Liver (tissue), 9 donors: Measurements from ENCODE around the gene VIPR2. TPM values are rescaled to one million over a fixed set of nuclear protein-coding genes. Genes with fewer than 3 reads are reported as not detected.

Experiments
- DNase-seq: peaks from one replicate; pipeline ENCODE4 v3.0.0-alpha.2; 2017; ENCODE audit warnings: low spot score
- H3K27ac ChIP-seq, 2 donors: one replicate each; pipeline ENCODE4 v1.7.0; 2013; ENCODE audit warnings: inconsistent platforms in 2 of 2, low read length in 2 of 2, control low read depth in 1 of 2, low read depth in 1 of 2, mild to moderate bottlenecking in 1 of 2
- H3K27me3 ChIP-seq, 4 donors: one replicate each; pipeline versions ENCODE4 v1.6.1 to v1.7.0; 2013; ENCODE audit warnings: low read length in 3 of 4, inconsistent platforms in 1 of 4, mild to moderate bottlenecking in 1 of 4, moderate library complexity in 1 of 4; ENCODE audit not compliant: control insufficient read depth in 4 of 4, insufficient read depth in 4 of 4
- H3K36me3 ChIP-seq, 4 donors: one replicate each; pipeline versions ENCODE4 v1.6.1 to v1.7.0; 2013; ENCODE audit warnings: low read length in 3 of 4, mild to moderate bottlenecking in 3 of 4, low read depth in 1 of 4, moderate library complexity in 1 of 4; ENCODE audit not compliant: control insufficient read depth in 4 of 4, insufficient read depth in 3 of 4
- H3K4me1 ChIP-seq, 4 donors: one replicate each; pipeline versions ENCODE4 v1.6.1 to v1.7.0; 2013; ENCODE audit warnings: low read length in 3 of 4, mild to moderate bottlenecking in 3 of 4, moderate library complexity in 1 of 4; ENCODE audit not compliant: control insufficient read depth in 4 of 4, insufficient read depth in 4 of 4
- H3K4me3 ChIP-seq, 3 donors: one replicate each; pipeline versions ENCODE4 v1.6.1 to v1.7.0; 2013; ENCODE audit warnings: low read length in 3 of 3, control low read depth in 1 of 3, low read depth in 1 of 3, mild to moderate bottlenecking in 1 of 3
- H3K9ac ChIP-seq, 2 donors: one replicate each; pipeline ENCODE4 v1.7.0; 2013; ENCODE audit warnings: low read length in 2 of 2, mild to moderate bottlenecking in 2 of 2, moderate library complexity in 2 of 2, control low read depth in 1 of 2, low read depth in 1 of 2
- H3K9me3 ChIP-seq, 4 donors: one replicate each; pipeline versions ENCODE4 v1.6.1 to v1.7.0; 2013; ENCODE audit warnings: low read length in 3 of 4; ENCODE audit not compliant: control insufficient read depth in 4 of 4
- ATF3 ChIP-seq: IDR thresholded peaks from 2 replicates; pipeline ENCODE4 v1.6.1; 2016; ENCODE audit warnings: antibody characterized with exemption
- CTCF ChIP-seq: fragments of 150-350 bp; IDR thresholded peaks from 2 replicates; pipeline ENCODE4 v1.5.1; 2017; ENCODE audit warnings: improper control_type of control experiment, low read depth, low read length; ENCODE audit not compliant: missing input control
- EGR1 ChIP-seq, 2 donors: IDR thresholded peaks; 2 replicates each; pipeline ENCODE4 v1.6.1; 2016 to 2018; ENCODE audit warnings: antibody characterized with exemption in 2 of 2, low read depth in 2 of 2
- FOXA2 ChIP-seq: IDR thresholded peaks from 2 replicates; pipeline ENCODE4 v1.6.1; 2016; ENCODE audit warnings: antibody characterized with exemption
- GABPA ChIP-seq, 2 donors: IDR thresholded peaks in 1 of 2; conservative IDR thresholded peaks in 1 of 2; 2 replicates each; pipeline ENCODE4 v1.6.1; 2016; ENCODE audit warnings: antibody characterized with exemption in 2 of 2, mild to moderate bottlenecking in 1 of 2, moderate library complexity in 1 of 2
- HNF4A ChIP-seq, 2 donors: conservative IDR thresholded peaks; 2 replicates each; pipeline ENCODE4 v1.6.1; 2016; ENCODE audit warnings: antibody characterized with exemption in 2 of 2, mild to moderate bottlenecking in 2 of 2
- HNF4G ChIP-seq: IDR thresholded peaks from 2 replicates; pipeline ENCODE4 v1.6.1; 2016; ENCODE audit warnings: antibody characterized with exemption
- JUND ChIP-seq, 2 donors: IDR thresholded peaks; 2 replicates each; pipeline ENCODE4 v1.6.1; 2016; ENCODE audit warnings: antibody characterized with exemption in 2 of 2
- MAX ChIP-seq: IDR thresholded peaks from 2 replicates; pipeline ENCODE4 v1.6.1; 2016; ENCODE audit warnings: antibody characterized with exemption
- NR2F2 ChIP-seq: IDR thresholded peaks from 2 replicates; pipeline ENCODE4 v1.6.1; 2016; ENCODE audit warnings: antibody characterized with exemption
- RAD21 ChIP-seq, 2 donors: IDR thresholded peaks; 2 replicates each; pipeline ENCODE4 v1.6.1; 2016; ENCODE audit warnings: antibody characterized with exemption in 2 of 2, mild to moderate bottlenecking in 2 of 2
- REST ChIP-seq: IDR thresholded peaks from 2 replicates; pipeline ENCODE4 v1.6.1; 2016; ENCODE audit warnings: antibody characterized with exemption, mild to moderate bottlenecking
- RXRA ChIP-seq, 2 donors: IDR thresholded peaks; 2 replicates each; pipeline ENCODE4 v1.6.1; 2017 to 2018; ENCODE audit warnings: antibody characterized with exemption in 2 of 2, mild to moderate bottlenecking in 1 of 2
- SP1 ChIP-seq: IDR thresholded peaks from 2 replicates; pipeline ENCODE4 v1.6.1; 2018; ENCODE audit warnings: antibody characterized with exemption, mild to moderate bottlenecking
- TAF1 ChIP-seq: conservative IDR thresholded peaks from 2 replicates; pipeline ENCODE4 v1.6.1; 2016; ENCODE audit warnings: antibody characterized with exemption, mild to moderate bottlenecking
- YY1 ChIP-seq: IDR thresholded peaks from 2 replicates; pipeline ENCODE4 v1.6.1; 2016; ENCODE audit warnings: antibody characterized with exemption, mild to moderate bottlenecking
- ZBTB33 ChIP-seq: IDR thresholded peaks from 2 replicates; pipeline ENCODE4 v1.6.1; 2016; ENCODE audit warnings: antibody characterized with exemption
- WGBS: extraction: QIAGEN DNeasy Blood & Tissue Kit; methylation state at CpG from one replicate; pipeline ENCODE4 v1.1.7; 2013; 5-methylcytosine and 5-hydroxymethylcytosine counted together
- polyA plus RNA-seq, 2 donors: library from polyadenylated mRNA; stranded (reverse) in 1 of 2; unstranded in 1 of 2; fragments of 200-250 nt in 1 of 2; fragments of >200 nt in 1 of 2; fragmentation: Nextera tagmentation in 1 of 2; extraction: Ambion mirVana in 1 of 2; gene quantifications; one replicate each; pipeline versions ENCODE4 v1.2.1 to v1.2.3, GENCODE V29; 2013 to 2015
- total RNA-seq, 2 donors: library from RNA; depleted of rRNA; stranded (reverse); fragments of >200 nt; gene quantifications; one replicate each; pipeline ENCODE4 v1.2.3, GENCODE V29; 2014
- donor health status: healthy.
- donor health status: healthy.
- donor health status: healthy.
- donor health status: healthy.
- donor health status: healthy.

Gene VIPR2
- total and polyA plus RNA-seq, 4 donors: 0.05 to 0.17 (median 0.10) TPM; not detected in 1

GRCh38 chr7:159103382-159104187 lies 41.1 kb downstream of the VIPR2 start:
- no peaks in the 10 kb centered on the region for H3K4me1 ChIP-seq
- H3K27ac ChIP-seq: no peak overlapping the region
- H3K27me3 ChIP-seq: no peaks in the 10 kb centered on the region
- no peaks in the 10 kb centered on the region for H3K36me3 ChIP-seq
- no peak overlapping the region for H3K4me3 ChIP-seq
- no peak for DNase-seq
- WGBS: 88% methylated on average over 21 of the region's 21 CpGs
- H3K9ac ChIP-seq: no peak overlapping the region
- no peaks in the 10 kb centered on the region for H3K9me3 ChIP-seq
- TF ChIP-seq HNF4A (conservative IDR thresholded peaks at IDR 0.05) (no peak), ZBTB33 (no peak), NR2F2 (no peak), FOXA2 (no peak), EGR1 (IDR thresholded peaks at IDR 0.05; ENCODE audit: low read depth in 2 of 2) (no peak), TAF1 (no peak), JUND (IDR thresholded peaks at IDR 0.05) (no peak), GABPA (IDR thresholded peaks at IDR 0.05 in 1 of 2, conservative IDR thresholded peaks at IDR 0.05 in 1 of 2) (no peak)

- DNase-seq: no peak
- TF ChIP-seq ZBTB33 (no peak), YY1 (no peak), EGR1 (IDR thresholded peaks at IDR 0.05; ENCODE audit: low read depth in 2 of 2) (no peak), TAF1 (no peak), SP1 (no peak), MAX (no peak), RAD21 (IDR thresholded peaks at IDR 0.05) (no peak), GABPA (IDR thresholded peaks at IDR 0.05 in 1 of 2, conservative IDR thresholded peaks at IDR 0.05 in 1 of 2) (no peak), REST (no peak), RXRA (IDR thresholded peaks at IDR 0.05) (no peak), HNF4G (no peak), CTCF (no peak), FOXA2 (no peak), ATF3 (no peak), JUND (IDR thresholded peaks at IDR 0.05) (no peak)
- H3K36me3 ChIP-seq: no peaks in the 10 kb centered on the region
- H3K4me3 ChIP-seq: no peak overlapping the region
- H3K27me3 ChIP-seq: no peaks in the 10 kb centered on the region
- no peaks in the 10 kb centered on the region for H3K4me1 ChIP-seq
- H3K9ac ChIP-seq: no peak overlapping the region
- no peaks in the 10 kb centered on the region for H3K9me3 ChIP-seq
- H3K27ac ChIP-seq: no peak overlapping the region
- 87% methylated on average over 14 of the region's 14 CpGs for WGBS
Measured at GRCh38 chr7:159102681-159103381, 41.8 kb downstream of the VIPR2 start.
